Thyroid gland (tissue), 4 donors: ENCODE results near the gene LRIG1. TPM values are rescaled to one million over a fixed set of nuclear protein-coding genes. Genes with fewer than 3 reads are reported as not detected.

ENCODE experiments used
- DNase-seq, 2 donors: peaks; one replicate each; pipeline ENCODE4 v3.0.0-alpha.2; 2019
- H3K27ac ChIP-seq, 3 donors: fragments of 200-600 bp; sonication (generic); 1 replicate in 2 of 3; 2 replicates in 1 of 3; pipeline ENCODE4 v1.5.1; 2016 to 2019; ENCODE audit warnings: mild to moderate bottlenecking in 1 of 3, moderate library complexity in 1 of 3
- H3K27me3 ChIP-seq: fragments of 200-600 bp; sonication (generic); one replicate; pipeline ENCODE4 v1.5.1; 2019
- H3K36me3 ChIP-seq, 2 donors: fragments of 200-600 bp; sonication (generic); one replicate each; pipeline ENCODE4 v1.5.1; 2016 to 2019
- H3K4me1 ChIP-seq, 2 donors: fragments of 200-600 bp; sonication (generic); one replicate each; pipeline ENCODE4 v1.5.1; 2017 to 2019
- H3K4me3 ChIP-seq, 3 donors: fragments of 200-600 bp; sonication (generic); replicated peaks in 1 of 3; 1 replicate in 2 of 3; 2 replicates in 1 of 3; pipeline ENCODE4 v1.5.1; 2016; ENCODE audit warnings: mild to moderate bottlenecking in 1 of 3
- H3K9me3 ChIP-seq: fragments of 200-600 bp; sonication (generic); one replicate; pipeline ENCODE4 v1.5.1; 2017
- POLR2A ChIP-seq, 2 donors: fragments of 450-650 bp; IDR thresholded peaks; one replicate each; pipeline ENCODE4 v1.6.1; 2017; ENCODE audit warnings: antibody characterized with exemption in 2 of 2, mild to moderate bottlenecking in 2 of 2, moderate library complexity in 1 of 2
- WGBS, 2 donors: methylation state at CpG; one replicate each; pipeline ENCODE4 v1.1.5; 2017; 5-methylcytosine and 5-hydroxymethylcytosine counted together
- intact Hi-C: fragments of 100-400 bp; cut with DNase I; formaldehyde crosslinking; loops from one replicate; pipeline ENCODE4 v1.15.1; 2023
- total RNA-seq, 4 donors: library from RNA; depleted of rRNA; stranded (reverse); fragments of >200 nt; gene quantifications; one replicate each; pipeline ENCODE4 v1.2.3, GENCODE V29; 2016
- TF ChIP-seq, protein P1 (sequence below), 6 experiments: fragments of 200-600 bp in 3 of 6; fragments of 450-650 bp in 3 of 6; sonication (generic) in 3 of 6; IDR thresholded peaks; one replicate each; pipeline ENCODE4 v1.5.1; 2016 to 2019; ENCODE audit warnings: antibody characterized with exemption in 6 of 6, mild to moderate bottlenecking in 2 of 6, inconsistent platforms in 1 of 6, moderate library complexity in 1 of 6

The LRIG1 gene
- total RNA-seq, 4 donors from 2014 or later, result 45.8 to 69.7 (median 61.7) TPM

DNA sequence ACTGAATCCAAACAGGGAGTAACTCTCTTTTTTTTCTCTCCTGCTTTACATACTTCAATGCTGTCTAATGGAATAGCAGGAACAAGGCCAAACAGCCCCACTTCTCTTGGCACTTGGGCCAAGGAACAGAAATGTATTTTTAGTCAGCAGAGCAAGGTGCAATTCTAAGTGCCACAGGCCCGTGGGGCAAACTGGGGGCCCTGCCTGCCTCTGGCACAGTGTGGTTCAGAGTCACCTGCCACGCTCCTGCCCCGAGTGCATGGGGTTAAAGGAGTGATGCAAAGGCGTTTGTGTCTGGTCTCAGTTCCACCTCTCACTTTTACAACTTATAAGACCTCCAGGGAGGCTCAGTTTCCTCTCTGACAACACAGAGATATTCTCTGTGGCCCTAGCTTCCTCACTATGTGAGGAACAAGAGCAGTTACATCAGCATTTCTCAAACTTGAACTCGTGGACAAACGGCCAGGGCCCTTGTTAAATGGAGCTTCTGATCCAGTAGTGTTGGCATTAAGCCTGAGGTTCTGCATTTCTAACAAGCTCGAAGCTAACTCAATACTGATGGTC, 51.3 kb downstream of the LRIG1 start:
- H3K27ac ChIP-seq, result peak overlapping the region; percentile 58 to 68 (median 67)
- DNase-seq, result peak; percentile 57 to 61
- no peaks in the 10 kb centered on the region for H3K9me3 ChIP-seq
- intact Hi-C loops, result no loop called here
- TF ChIP-seq POLR2A (IDR thresholded peaks at IDR 0.05), result no peak
- TF ChIP-seq, protein P1, sequence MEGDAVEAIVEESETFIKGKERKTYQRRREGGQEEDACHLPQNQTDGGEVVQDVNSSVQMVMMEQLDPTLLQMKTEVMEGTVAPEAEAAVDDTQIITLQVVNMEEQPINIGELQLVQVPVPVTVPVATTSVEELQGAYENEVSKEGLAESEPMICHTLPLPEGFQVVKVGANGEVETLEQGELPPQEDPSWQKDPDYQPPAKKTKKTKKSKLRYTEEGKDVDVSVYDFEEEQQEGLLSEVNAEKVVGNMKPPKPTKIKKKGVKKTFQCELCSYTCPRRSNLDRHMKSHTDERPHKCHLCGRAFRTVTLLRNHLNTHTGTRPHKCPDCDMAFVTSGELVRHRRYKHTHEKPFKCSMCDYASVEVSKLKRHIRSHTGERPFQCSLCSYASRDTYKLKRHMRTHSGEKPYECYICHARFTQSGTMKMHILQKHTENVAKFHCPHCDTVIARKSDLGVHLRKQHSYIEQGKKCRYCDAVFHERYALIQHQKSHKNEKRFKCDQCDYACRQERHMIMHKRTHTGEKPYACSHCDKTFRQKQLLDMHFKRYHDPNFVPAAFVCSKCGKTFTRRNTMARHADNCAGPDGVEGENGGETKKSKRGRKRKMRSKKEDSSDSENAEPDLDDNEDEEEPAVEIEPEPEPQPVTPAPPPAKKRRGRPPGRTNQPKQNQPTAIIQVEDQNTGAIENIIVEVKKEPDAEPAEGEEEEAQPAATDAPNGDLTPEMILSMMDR (IDR thresholded peaks at IDR 0.05), result no peak
- H3K4me3 ChIP-seq, result no peak overlapping the region
- peaks cover 45 to 57% of the 10 kb centered on the region in 2 donors for H3K4me1 ChIP-seq
- H3K27me3 ChIP-seq, result no peaks in the 10 kb centered on the region
- no peaks in the 10 kb centered on the region for H3K36me3 ChIP-seq
- 28 to 36% methylated on average over 7 of the region's 7 CpGs for WGBS, 2 donors

DNA sequence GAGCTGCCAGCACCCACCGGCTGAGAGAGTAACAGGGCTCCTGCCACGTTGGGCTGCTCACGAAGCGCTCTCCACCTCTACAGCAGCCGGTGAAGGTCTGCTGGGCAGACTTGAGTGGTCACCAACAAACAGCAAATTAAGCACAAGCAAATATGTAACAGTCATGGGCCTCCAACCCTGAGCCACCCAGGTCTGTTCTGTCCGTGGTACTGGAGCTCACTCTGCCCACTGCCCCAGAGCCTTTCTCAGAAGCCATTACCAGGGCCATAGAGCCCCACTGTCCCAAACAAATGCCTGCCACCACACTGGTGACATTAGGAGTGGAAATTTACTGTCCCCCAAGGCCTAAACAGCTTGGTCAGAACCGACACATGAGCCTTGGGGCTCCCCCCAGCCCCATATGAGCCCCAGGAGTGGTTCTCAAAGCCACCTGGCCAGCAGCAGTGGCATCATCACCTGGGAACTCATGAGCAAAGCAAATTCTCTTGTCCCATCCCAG, 56.6 kb downstream of the LRIG1 start:
- no peak for DNase-seq
- Histone ChIP-seq H3K36me3 (no peaks in the 10 kb centered on the region), H3K4me3 (no peak overlapping the region), H3K27ac (no peak overlapping the region), H3K9me3 (no peaks in the 10 kb centered on the region), H3K4me1 (peaks cover 31 to 48% of the 10 kb centered on the region in 2 donors), H3K27me3 (no peaks in the 10 kb centered on the region)
- intact Hi-C loops, result no loop called here
- WGBS, 2 donors, result 96 to 98% methylated on average over 7 of the region's 7 CpGs
- TF ChIP-seq, protein P1 (IDR thresholded peaks at IDR 0.05), result no peak
- TF ChIP-seq POLR2A (IDR thresholded peaks at IDR 0.05), result no peak

DNA sequence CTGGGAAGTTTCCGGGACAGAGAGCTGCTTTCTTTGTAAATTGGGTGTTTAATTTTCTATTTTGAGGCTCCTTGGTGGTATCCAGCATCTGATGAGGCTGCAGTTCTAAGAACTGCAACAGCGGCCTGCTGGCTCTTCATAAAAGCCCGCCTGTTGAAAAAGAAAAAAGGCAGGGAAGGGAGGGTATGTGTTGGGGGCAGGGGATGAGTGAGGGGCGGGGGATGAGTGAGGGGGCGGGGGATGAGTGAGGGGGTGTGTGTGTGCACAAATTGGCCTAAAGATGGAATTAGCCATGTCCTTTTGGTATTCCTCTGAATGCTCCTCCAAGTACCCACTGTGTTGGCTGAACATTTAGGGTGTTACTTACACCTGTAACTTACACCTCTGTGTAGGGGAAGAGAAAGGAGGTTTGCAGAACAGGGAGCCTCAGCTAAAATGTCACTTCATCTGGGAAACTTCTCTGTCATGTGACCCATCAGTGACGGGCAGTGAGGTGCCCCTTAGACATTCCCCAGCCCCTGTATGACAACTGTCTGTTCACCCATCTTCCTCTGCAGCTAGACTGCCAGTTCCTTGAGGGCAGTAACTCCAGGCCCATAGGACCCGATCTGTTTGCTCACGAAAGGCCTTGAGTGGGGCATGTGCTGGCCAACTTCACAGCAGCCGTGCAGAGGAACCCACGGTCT, 57.6 kb downstream of the LRIG1 start:
- Histone ChIP-seq H3K36me3 (no peaks in the 10 kb centered on the region), H3K4me1 (peaks cover 30 to 41% of the 10 kb centered on the region in 2 donors), H3K27ac (peak overlapping the region; percentile 51 to 69 (median 57)), H3K27me3 (no peaks in the 10 kb centered on the region), H3K9me3 (no peaks in the 10 kb centered on the region), H3K4me3 (no peak overlapping the region)
- no peak for DNase-seq
- 86 to 88% methylated on average over 10 of the region's 10 CpGs for WGBS, 2 donors
- intact Hi-C loops, result no loop called here
- TF ChIP-seq POLR2A (IDR thresholded peaks at IDR 0.05), result no peak
- TF ChIP-seq, protein P1 (IDR thresholded peaks at IDR 0.05), result no peak

DNA sequence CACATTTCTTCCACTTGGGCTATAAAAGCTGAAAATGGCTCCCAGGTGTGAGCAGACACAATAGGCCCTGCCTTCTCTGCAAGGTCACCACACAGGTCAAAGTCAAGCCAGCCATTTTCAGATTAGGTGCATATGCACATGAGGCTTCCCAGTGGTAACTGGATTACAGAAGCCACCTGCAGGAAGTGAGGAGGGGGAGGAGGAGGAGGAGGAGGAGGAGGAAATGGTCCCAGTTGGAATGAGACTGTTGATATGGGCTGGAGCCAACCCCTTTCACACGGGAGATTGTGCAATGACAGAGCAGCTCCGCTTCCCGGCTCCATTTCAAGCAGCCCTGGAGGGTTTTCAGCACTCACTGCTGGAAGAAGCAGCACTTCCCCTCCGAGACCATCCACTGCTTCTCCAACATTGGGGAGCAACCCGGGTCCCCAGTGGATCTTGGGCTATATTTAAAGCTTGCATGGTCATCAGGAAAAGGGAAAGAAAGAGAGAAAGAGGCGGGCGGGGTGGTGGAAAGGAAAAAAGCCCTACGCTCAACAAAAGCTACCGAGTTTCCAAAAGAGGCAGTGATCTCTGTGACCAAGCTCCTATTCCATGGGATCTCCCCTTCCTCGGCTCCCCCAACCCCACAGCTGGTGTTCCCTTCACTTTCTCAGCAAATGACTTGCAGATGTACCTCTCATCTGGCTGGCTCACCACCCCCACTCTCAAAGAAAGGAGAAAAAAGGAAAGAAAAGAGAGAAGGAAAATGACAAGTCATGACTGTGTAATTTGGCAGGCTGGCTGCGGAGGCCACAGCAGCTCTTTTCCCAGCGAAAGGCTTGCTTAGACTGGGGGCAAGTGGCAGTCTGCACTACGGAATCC, 58.3 kb downstream of the LRIG1 start:
- no peaks in the 10 kb centered on the region for H3K27me3 ChIP-seq
- intact Hi-C loops, result no loop called here

More for the DNA sequence above, 58.3 kb downstream of the LRIG1 start:
- H3K4me3 ChIP-seq, result no peak overlapping the region
- peak; percentile 48 to 72 for DNase-seq
- 46 to 55% methylated on average over 13 of the region's 13 CpGs for WGBS, 2 donors
- TF ChIP-seq, protein P1 (IDR thresholded peaks at IDR 0.05), result no peak
- no peak for TF ChIP-seq POLR2A (IDR thresholded peaks at IDR 0.05)
- peak overlapping the region; percentile 51 to 69 (median 57) for H3K27ac ChIP-seq
- peaks cover 30 to 43% of the 10 kb centered on the region in 2 donors for H3K4me1 ChIP-seq
- no peaks in the 10 kb centered on the region for H3K9me3 ChIP-seq
- no peaks in the 10 kb centered on the region for H3K36me3 ChIP-seq
